ENCODE data around the gene CCL19.
"Not testable (repeated sequence)": the region's sequence is repeated elsewhere in the genome, so short reads cannot be mapped to it uniquely, and the experiment has no call there.

CCL19 gene

DNA sequence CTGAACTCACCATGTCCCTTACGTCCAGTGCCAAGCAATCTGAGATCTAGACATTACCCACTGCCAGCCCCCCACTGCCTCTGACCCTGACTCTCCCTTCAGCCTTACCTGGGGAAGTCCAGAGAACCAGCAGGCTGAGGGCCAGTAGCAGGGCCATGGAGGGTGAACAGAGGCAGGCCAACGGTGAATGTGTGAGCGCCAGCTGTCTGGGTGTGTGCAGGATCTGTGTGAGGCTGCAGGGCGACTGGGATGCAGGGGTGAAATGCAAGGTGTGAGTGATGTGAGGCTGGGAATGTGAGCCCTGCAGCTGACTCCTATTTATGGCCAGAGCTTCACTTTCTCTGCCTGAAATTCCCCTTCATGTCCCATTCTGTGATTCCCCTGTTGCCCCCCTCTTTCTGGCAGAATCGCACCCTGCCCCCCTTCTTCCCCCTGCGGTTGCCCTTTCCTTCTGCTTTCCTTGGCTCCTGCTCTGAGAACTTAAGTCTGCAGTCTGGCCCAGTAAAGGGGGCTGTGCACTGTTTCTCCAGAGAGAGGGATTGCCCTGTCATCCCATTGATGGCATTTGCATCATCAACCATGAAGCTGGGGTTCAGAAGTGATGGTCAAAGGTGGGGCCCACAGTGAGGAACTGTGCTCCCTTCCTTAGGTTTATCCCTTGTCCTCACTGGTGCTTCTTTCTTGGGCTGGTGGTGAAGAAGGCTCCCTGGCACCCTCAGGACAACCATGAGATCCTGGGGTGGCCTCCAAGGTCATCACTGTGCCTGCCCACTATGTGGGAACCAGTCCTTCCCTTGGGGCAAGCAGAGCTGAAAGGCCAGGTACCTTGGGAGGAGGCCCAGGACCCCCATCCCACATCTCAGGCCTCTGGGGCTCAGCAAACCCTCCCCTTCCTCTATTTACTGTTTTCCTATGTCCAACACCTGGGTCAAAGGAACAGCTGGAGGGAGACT, at the start of gene CCL19:
Gene CCL19, minus strand, starts transcription at position 294 of the 953 bp plus-strand sequence. Its CDS starts 137 bp downstream, at position 157.
- DNase-seq (ENCODE audit: low read depth): no peak

DNA sequence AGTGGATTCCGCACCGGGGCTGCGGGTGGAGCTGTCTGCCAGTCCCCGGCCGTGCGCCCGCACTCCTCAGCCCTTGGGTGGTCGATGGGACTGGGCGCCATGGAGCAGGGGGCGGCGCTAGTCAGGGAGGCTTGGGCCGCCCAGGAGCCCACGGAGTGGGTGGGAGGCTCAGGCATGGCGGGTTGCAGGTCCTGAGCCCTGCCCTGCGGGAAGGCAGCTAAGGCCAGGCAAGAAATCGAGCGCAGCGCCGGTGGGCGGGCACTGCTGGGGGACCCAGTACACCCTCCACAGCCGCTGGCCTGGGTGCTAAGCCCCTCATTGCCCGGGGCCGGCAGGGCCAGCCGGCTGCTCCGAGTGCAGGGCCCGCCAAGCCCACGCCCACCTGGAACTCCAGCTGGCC, 49.1 kb upstream of the CCL19 start:
- not testable (repeated sequence) for DNase-seq (ENCODE audit: low read depth)

- no peak for DNase-seq (ENCODE audit: low read depth)
Observed at GRCh38 chr9:34737677-34738260, 46.7 kb upstream of the CCL19 start.

- no peak for DNase-seq (ENCODE audit: low read depth)
Observed at GRCh38 chr9:34734720-34735119, 43.6 kb upstream of the CCL19 start.

GRCh38 chr9:34732886-34733285, 41.8 kb upstream of the CCL19 start:
- DNase-seq (ENCODE audit: low read depth): no peak

DNA sequence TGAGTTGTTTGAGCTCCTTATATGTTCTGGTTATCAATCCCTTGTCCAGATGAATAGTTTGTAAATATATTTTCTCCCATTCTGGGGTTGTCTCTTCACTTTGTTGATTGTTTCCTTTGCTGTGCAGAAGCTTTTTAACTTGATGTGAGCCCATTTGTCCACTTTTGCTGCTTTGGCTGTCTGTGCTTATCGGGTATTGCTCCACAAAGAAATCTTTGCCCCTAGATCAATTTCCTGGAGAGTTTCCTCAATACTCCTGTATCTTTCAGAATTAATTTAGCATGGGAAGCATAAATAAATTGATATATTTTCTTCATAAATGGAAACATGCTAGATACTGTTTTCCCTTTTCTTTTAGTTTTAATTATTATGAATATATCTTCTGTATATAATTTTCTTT, 41.4 kb upstream of the CCL19 start:
- no peak for DNase-seq (ENCODE audit: low read depth)

GRCh38 chr9:34723141-34723540, 32.1 kb upstream of the CCL19 start:
- DNase-seq (ENCODE audit: low read depth): no peak

DNA sequence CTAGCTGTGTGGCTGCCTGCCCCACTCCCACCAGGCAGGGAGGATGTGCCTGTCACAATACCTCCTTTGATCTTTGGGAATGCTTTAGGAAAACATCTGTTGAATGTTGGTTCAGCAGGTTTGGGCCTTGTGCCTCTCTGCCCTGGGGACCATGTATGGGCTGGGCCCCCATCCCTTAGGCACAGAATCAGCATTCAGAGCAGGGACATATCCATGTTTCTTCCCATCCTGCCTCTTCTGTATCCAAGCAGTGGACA, 28.6 kb upstream of the CCL19 start:
- DNase-seq (ENCODE audit: low read depth): not testable (repeated sequence)

DNA sequence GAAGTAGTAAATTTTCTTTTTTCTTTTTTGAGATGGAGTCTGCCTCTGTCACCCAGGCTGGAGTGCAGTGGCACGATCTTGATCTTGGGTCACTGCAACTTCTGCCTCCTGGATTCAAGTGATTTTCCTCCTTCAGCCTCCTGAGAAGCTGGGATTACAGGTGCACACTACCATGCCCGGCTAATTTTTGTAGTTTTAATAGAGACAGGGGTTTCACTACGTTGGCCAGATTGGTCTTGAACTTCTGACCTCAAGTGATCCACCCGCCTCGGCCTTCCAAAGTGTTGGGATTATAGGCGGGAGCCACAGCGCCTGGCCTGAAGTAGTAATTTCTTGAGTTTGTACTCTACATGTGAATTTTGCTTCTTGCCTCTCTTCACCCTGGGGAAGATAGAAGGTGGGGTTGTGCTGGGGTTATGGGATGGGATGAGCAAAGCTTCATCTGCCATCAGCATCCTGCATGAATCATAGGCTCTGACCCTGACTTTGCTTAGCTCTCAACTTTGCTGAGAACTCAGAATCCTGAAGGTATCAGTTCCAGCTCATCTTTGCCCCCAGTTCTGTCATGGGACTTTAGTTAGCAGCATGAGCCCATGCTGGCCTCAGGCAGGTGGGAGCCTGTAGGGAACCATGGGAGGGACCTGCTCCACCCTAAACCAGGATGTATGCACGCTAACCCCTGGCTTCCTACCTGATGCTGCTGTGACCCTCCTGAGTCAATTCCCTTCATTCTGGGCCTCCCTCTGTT, 28.1 kb upstream of the CCL19 start:
- no peak for DNase-seq (ENCODE audit: low read depth)

- no peak for DNase-seq (ENCODE audit: low read depth)
Observed at GRCh38 chr9:34717996-34718614, 27.0 kb upstream of the CCL19 start.

GRCh38 chr9:34716711-34717110, 25.6 kb upstream of the CCL19 start:
- no peak for DNase-seq (ENCODE audit: low read depth)

GRCh38 chr9:34715639-34716215, 24.7 kb upstream of the CCL19 start:
- no peak for DNase-seq (ENCODE audit: low read depth)

- no peak for DNase-seq (ENCODE audit: low read depth)
Observed at GRCh38 chr9:34714007-34714406, 22.9 kb upstream of the CCL19 start.

GRCh38 chr9:34712140-34712539, 21.1 kb upstream of the CCL19 start:
- no peak for DNase-seq (ENCODE audit: low read depth)

DNA sequence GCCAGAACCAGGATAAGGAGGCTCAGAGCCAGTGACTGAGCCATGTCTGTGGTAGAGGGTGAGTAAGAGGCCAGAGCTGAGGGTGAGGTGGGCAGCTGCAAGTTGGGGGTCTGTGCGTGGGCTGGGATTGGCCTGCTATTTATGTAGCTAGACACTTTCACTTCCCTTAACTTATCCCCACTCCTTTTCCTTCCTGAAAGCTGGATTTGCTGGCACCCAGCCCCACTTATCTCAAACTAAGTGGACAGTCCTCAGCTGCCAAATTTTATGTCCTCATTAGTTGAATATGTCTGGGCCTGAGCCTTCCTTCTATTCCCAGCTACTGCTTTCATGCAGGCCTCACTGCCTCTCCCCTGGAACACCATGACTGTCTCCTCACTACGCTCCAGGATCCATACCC, 18.9 kb upstream of the CCL19 start, which contains the start of gene CCL21:
Gene CCL21, minus strand, starts transcription at position 114 of the 400 bp plus-strand sequence. Its CDS starts 70 bp downstream, at position 44.
- no peak for DNase-seq (ENCODE audit: low read depth)

DNA sequence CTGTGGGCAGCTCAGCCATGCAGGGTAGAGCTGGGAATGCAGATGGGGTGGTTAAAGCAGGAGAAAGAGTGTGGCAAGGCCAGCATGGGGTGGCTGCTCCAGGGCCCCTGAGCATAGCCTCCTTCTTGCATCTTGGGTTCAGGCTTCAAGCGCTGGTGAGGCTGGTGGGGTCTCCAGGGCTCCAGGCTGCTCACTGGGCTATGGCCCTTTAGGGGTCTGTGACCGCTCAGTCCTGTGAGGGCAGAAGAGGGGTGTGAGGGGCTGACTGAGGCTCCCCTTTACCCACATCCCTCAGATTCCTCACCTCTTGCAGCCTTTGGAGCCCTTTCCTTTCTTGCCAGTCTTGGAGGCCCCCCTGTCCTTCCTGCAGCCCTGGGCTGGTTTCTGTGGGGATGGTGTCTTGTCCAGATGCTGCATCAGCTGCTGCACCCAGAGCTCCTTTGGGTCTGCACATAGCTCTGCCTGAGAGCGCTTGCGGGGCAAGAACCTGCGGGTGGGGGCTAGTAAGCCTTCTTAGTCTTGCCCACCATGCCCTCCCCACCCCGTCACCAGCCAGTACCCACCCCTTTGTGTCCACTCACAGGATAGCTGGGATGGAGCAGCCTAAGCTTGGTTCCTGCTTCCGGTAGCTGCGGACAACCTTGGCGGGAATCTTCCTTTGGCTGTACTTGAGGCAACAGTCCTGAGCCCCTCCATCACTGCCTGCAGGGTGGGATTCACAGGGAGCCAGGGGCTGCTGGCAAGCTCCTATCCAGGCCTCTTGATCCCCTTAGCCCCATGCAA, 18.3 kb upstream of the CCL19 start:
- no peak for DNase-seq (ENCODE audit: low read depth)

DNA sequence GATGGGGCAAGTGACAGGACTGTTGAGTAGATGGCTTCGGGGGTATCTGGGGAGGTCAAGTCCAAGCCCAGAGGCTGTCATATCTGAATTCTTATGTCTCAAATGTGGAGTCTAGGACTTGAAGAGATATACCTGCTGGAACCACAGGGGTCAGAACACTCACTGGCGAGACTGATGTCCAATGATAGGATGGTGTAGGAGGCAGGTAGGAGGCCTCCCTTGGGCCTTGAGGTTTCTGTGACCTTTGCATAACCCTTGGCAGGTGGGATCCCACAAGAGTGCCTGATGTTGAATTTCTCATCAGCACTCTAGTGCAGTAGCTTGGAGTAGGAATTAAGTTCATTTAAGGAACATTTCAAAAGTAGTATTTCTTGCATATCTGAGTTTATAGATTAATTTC, 16.1 kb upstream of the CCL19 start:
- no peak for DNase-seq (ENCODE audit: low read depth)

DNA sequence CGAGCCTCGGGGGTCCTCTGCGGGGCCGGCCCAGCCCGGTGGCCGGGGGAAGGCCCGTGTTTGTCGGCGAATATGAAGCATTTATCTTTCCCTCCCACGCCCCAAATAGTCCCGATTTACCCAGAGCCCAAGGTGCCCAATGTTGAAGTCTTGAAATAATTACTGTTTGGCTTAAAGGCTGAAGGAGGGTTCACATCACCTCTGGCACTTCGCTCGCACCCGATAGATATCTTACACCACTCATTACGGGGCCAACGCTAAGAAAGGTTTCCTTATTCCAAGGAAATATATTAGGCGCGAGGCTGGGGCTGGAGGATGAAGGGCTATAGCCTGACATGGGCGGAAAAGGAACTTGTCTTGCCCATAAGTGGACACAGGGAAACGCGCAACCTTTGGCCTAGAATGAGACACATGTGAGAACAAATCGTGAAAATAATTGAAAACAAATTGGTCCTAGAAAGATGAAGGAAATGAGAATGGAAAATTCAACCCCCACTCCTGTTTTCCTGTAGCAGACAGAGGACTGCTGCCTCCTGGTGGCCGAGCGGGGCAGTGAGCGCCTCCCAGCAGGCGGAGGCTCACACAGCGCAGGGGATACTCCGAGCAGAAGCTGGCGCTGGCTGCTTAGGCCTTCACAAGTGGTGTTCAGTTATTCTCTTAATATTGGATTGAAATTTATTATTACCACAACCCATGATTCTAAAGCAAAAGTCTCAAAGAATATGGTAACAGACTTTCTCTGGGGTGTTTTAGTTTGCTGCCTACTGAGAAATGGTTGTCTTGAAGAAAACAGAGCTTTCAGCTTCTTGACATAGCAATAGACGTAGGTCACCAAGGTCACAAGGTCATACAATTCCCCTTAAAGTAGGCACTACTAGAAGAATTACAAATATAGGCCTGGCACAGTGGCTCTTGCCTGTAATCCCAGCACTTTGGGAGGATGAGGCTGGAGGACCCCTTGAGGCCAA, 11.0 kb upstream of the CCL19 start:
- DNase-seq (ENCODE audit: low read depth): peak; percentile 59

GRCh38 chr9:34701023-34701768, 10.1 kb upstream of the CCL19 start:
- DNase-seq (ENCODE audit: low read depth): peak; percentile 59
